ENCODE measurements around the gene FDX2.

FDX2 gene

DNA sequence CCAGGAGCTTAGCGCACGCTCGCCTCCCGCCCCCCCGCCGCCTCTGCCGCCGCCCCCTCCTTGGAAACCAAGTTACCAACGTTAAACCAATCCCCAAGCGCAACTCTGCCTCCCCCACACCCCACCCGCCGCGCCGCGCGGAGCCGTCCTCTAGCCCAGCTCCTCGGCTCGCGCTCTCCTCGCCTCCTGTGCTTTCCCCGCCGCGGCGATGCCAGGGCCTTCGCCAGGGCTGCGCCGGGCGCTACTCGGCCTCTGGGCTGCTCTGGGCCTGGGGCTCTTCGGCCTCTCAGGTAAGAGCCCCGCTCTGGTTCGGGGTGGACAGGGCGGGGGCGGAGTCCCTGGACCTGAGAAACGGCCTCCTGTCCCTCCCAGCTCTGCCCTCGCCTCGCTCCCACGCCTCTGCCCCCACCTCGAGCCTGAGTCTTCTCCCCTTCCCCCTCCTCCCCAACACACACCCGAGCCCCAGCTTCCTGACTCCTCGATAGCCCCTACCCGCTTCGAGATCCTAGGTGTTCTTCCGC is 25.9 kb downstream of the FDX2 start, which contains the start of gene ICAM5:
Gene ICAM5 (plus strand): TSS at position 117 of the 521 bp plus-strand sequence. CDS start 92 bp downstream, at position 209.
- H3K4me3 ChIP-seq (ENCODE audit: low read depth in 1 of 2, low read length in 2 of 2): no peak within 1 kb of the TSS
- peaks cover 23% of the 10 kb centered on the region for H3K4me1 ChIP-seq (ENCODE audit: insufficient read depth, low read length)
- H3K9ac ChIP-seq (ENCODE audit: low read depth, low read length): no peak within 1 kb of the TSS

DNA sequence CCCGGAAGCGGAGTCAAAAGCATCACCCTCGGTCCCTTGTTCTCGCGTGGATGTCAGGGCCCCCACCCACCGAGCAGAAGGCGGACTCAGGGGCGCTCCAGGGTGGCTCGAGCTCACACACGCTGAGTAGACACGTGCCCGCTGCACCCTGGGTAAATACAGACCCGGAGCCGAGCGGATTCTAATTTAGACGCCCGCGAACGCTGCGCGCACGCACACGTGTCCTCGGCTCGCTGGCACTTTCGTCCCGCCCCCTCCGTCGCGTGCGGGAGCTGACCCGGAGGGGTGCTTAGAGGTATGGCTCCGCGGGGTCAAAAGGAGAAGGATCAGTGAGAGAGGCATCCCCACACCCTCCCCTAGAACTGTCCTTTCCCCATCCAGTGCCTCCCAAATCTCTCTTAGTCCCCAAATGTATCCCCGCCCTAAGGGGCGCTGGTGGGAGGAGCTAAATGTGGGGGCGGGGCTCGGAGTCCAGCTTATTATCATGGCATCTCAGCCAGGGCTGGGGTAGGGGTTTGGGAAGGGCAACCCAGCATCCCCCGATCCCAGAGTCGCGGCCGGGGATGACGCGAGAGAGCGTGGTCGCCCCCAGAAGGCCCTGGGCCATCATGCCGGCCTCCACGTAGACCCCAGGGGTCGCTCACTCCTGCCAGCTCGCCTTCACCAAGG is 26.5 kb downstream of the FDX2 start:
- TF ChIP-seq, protein P1, sequence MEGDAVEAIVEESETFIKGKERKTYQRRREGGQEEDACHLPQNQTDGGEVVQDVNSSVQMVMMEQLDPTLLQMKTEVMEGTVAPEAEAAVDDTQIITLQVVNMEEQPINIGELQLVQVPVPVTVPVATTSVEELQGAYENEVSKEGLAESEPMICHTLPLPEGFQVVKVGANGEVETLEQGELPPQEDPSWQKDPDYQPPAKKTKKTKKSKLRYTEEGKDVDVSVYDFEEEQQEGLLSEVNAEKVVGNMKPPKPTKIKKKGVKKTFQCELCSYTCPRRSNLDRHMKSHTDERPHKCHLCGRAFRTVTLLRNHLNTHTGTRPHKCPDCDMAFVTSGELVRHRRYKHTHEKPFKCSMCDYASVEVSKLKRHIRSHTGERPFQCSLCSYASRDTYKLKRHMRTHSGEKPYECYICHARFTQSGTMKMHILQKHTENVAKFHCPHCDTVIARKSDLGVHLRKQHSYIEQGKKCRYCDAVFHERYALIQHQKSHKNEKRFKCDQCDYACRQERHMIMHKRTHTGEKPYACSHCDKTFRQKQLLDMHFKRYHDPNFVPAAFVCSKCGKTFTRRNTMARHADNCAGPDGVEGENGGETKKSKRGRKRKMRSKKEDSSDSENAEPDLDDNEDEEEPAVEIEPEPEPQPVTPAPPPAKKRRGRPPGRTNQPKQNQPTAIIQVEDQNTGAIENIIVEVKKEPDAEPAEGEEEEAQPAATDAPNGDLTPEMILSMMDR (IDR thresholded peaks at IDR 0.05; ENCODE audit: borderline replicate concordance, extremely low read depth, low read length, poor library complexity, severe bottlenecking): no peak
- TF ChIP-seq EZH2 (IDR thresholded peaks at IDR 0.05; ENCODE audit: borderline replicate concordance, low read depth, low read length, severe bottlenecking): no peak
- Histone ChIP-seq H2AFZ (ENCODE audit: low read depth, low read length) (no peak overlapping the region), H3K4me2 (ENCODE audit: insufficient read depth, low read length) (no peak overlapping the region), H3K4me3 (ENCODE audit: low read depth in 1 of 2, low read length in 2 of 2) (no peak overlapping the region), H4K20me1 (ENCODE audit: insufficient read depth, low read length) (no peaks in the 10 kb centered on the region), H3K36me3 (ENCODE audit: insufficient read depth, low read length) (peaks cover 11% of the 10 kb centered on the region; the same call in 1 of the 2 replicates), H3K79me2 (ENCODE audit: insufficient read depth, low read length) (no peaks in the 10 kb centered on the region), H3K27me3 (ENCODE audit: insufficient read depth, low read length, poor library complexity) (no peaks in the 10 kb centered on the region), H3K27ac (ENCODE audit: low read length) (no peak overlapping the region), H3K4me1 (ENCODE audit: insufficient read depth, low read length) (peaks cover 23% of the 10 kb centered on the region), H3K9ac (ENCODE audit: low read depth, low read length) (no peak overlapping the region), H3K9me3 (ENCODE audit: insufficient read depth, low read length, severe bottlenecking) (no peaks in the 10 kb centered on the region)
- no peak for ATAC-seq (ENCODE audit: insufficient read depth, low read depth)
- DNase-seq: no peak

More for the DNA sequence above, 25.9 kb downstream of the FDX2 start, which contains the start of gene ICAM5:
- no peak within 1 kb of the TSS for H3K4me2 ChIP-seq (ENCODE audit: insufficient read depth, low read length)
- no peak within 1 kb of the TSS for H2AFZ ChIP-seq (ENCODE audit: low read depth, low read length)
- H4K20me1 ChIP-seq (ENCODE audit: insufficient read depth, low read length): no peaks in the 10 kb centered on the region
- no peaks in the 10 kb centered on the region for H3K27me3 ChIP-seq (ENCODE audit: insufficient read depth, low read length, poor library complexity)
- DNase-seq (no peak), ATAC-seq (ENCODE audit: insufficient read depth, low read depth) (no peak)
- no peak within 1 kb of the TSS for H3K27ac ChIP-seq (ENCODE audit: low read length)
- no peak for TF ChIP-seq EZH2 (IDR thresholded peaks at IDR 0.05; ENCODE audit: borderline replicate concordance, low read depth, low read length, severe bottlenecking)
- TF ChIP-seq, protein P1 (IDR thresholded peaks at IDR 0.05; ENCODE audit: borderline replicate concordance, extremely low read depth, low read length, poor library complexity, severe bottlenecking): no peak
- H3K36me3 ChIP-seq (ENCODE audit: insufficient read depth, low read length): peaks cover 6% of the 10 kb centered on the region; the same call in 1 of the 2 replicates
- H3K79me2 ChIP-seq (ENCODE audit: insufficient read depth, low read length): no peaks in the 10 kb centered on the region
- H3K9me3 ChIP-seq (ENCODE audit: insufficient read depth, low read length, severe bottlenecking): no peaks in the 10 kb centered on the region

DNA sequence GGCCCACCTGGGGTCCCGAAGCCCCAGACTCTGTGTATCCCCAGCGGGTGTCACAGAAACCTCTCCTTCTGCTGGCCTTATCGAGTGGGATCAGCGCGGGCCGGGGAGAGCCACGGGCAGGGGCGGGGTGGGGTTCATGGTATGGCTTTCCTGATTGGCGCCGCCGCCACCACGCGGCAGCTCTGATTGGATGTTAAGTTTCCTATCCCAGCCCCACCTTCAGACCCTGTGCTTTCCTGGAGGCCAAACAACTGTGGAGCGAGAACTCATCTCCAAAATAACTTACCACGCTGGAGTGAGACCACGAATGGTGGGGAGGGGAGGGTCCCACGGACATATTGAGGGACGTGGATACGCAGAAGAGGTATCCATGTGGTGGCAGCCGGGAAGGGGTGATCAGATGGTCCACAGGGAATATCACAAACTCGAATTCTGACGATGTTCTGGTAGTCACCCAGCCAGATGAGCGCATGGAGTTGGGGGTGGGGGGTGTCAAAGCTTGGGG is 27.1 kb downstream of the FDX2 start:
- H3K9ac ChIP-seq (ENCODE audit: low read depth, low read length): no peak overlapping the region
- no peaks in the 10 kb centered on the region for H3K9me3 ChIP-seq (ENCODE audit: insufficient read depth, low read length, severe bottlenecking)
- no peak overlapping the region for H2AFZ ChIP-seq (ENCODE audit: low read depth, low read length)
- H3K4me1 ChIP-seq (ENCODE audit: insufficient read depth, low read length): peaks cover 23% of the 10 kb centered on the region
- no peak overlapping the region for H3K4me3 ChIP-seq (ENCODE audit: low read depth in 1 of 2, low read length in 2 of 2)
- DNase-seq (no peak), ATAC-seq (ENCODE audit: insufficient read depth, low read depth) (no peak)
- H3K36me3 ChIP-seq (ENCODE audit: insufficient read depth, low read length): peaks cover 12% of the 10 kb centered on the region; the same call in 1 of the 2 replicates
- no peak overlapping the region for H3K4me2 ChIP-seq (ENCODE audit: insufficient read depth, low read length)
- no peak overlapping the region for H3K27ac ChIP-seq (ENCODE audit: low read length)
- no peaks in the 10 kb centered on the region for H3K79me2 ChIP-seq (ENCODE audit: insufficient read depth, low read length)
- no peaks in the 10 kb centered on the region for H3K27me3 ChIP-seq (ENCODE audit: insufficient read depth, low read length, poor library complexity)
- no peaks in the 10 kb centered on the region for H4K20me1 ChIP-seq (ENCODE audit: insufficient read depth, low read length)
- TF ChIP-seq EZH2 (IDR thresholded peaks at IDR 0.05; ENCODE audit: borderline replicate concordance, low read depth, low read length, severe bottlenecking): no peak
- TF ChIP-seq, protein P1 (IDR thresholded peaks at IDR 0.05; ENCODE audit: borderline replicate concordance, extremely low read depth, low read length, poor library complexity, severe bottlenecking): no peak

Data from DND-41 (cell line).